GDM1 (cell line): ENCODE measurements around the gene DUSP5.
"Not testable (repeated sequence)": the region's sequence is repeated elsewhere in the genome, so short reads cannot be mapped to it uniquely, and the experiment has no call there.

Experiments used
- DNase-seq: peaks from one replicate; lab custom pipeline; 2025; lab: John Stamatoyannopoulos, UW

The DUSP5 gene

GRCh38 chr10:110497438-110498086 is at the start of gene DUSP5:
DUSP5 (plus strand) TSS chr10:110497907; CDS start chr10:110498122, 215 bp downstream.
- DNase-seq = peak; percentile 91

GRCh38 chr10:110448682-110449418 is 48.9 kb upstream of the DUSP5 start:
- DNase-seq = no peak

GRCh38 chr10:110455446-110455845 is 42.3 kb upstream of the DUSP5 start:
- no peak for DNase-seq

GRCh38 chr10:110456046-110456445 is 41.7 kb upstream of the DUSP5 start:
- DNase-seq = no peak

GRCh38 chr10:110456523-110457091 is 41.1 kb upstream of the DUSP5 start:
- DNase-seq = no peak

- DNase-seq = no peak
Observed at GRCh38 chr10:110457851-110458250, 39.9 kb upstream of the DUSP5 start.

GRCh38 chr10:110458266-110458920 is 39.3 kb upstream of the DUSP5 start:
- no peak for DNase-seq

GRCh38 chr10:110459600-110459999 is 38.1 kb upstream of the DUSP5 start:
- no peak for DNase-seq

GRCh38 chr10:110460111-110460809 is 37.4 kb upstream of the DUSP5 start:
- peak; percentile 46 for DNase-seq

- no peak for DNase-seq
Observed at GRCh38 chr10:110461088-110461487, 36.6 kb upstream of the DUSP5 start.

- DNase-seq = no peak
Observed at GRCh38 chr10:110461530-110461929, 36.2 kb upstream of the DUSP5 start.

GRCh38 chr10:110462166-110463095 is 35.3 kb upstream of the DUSP5 start:
- DNase-seq = no peak

- not testable (repeated sequence) for DNase-seq
Observed at GRCh38 chr10:110468258-110468657, 29.4 kb upstream of the DUSP5 start.

GRCh38 chr10:110470541-110470940 is 27.2 kb upstream of the DUSP5 start:
- not testable (repeated sequence) for DNase-seq

GRCh38 chr10:110471566-110472139 is 26.1 kb upstream of the DUSP5 start:
- DNase-seq = no peak

GRCh38 chr10:110474017-110474416 is 23.7 kb upstream of the DUSP5 start:
- DNase-seq = no peak

GRCh38 chr10:110474826-110475225 is 22.9 kb upstream of the DUSP5 start:
- no peak for DNase-seq

- no peak for DNase-seq
Observed at GRCh38 chr10:110475722-110476515, 21.8 kb upstream of the DUSP5 start.

GRCh38 chr10:110479710-110480109 is 18.0 kb upstream of the DUSP5 start:
- no peak for DNase-seq

- no peak for DNase-seq
Observed at GRCh38 chr10:110480387-110480786, 17.3 kb upstream of the DUSP5 start.
